ENCODE measurements around the gene AHSP. TPM values are rescaled to one million over a fixed set of nuclear protein-coding genes. Genes with fewer than 3 reads are reported as not detected.
"Not testable (repeated sequence)": the region's sequence is repeated elsewhere in the genome, so short reads cannot be mapped to it uniquely, and the experiment has no call there.

Gene AHSP
- total and polyA plus RNA-seq, 2 donors = 2.0 to 43.8 TPM

DNA sequence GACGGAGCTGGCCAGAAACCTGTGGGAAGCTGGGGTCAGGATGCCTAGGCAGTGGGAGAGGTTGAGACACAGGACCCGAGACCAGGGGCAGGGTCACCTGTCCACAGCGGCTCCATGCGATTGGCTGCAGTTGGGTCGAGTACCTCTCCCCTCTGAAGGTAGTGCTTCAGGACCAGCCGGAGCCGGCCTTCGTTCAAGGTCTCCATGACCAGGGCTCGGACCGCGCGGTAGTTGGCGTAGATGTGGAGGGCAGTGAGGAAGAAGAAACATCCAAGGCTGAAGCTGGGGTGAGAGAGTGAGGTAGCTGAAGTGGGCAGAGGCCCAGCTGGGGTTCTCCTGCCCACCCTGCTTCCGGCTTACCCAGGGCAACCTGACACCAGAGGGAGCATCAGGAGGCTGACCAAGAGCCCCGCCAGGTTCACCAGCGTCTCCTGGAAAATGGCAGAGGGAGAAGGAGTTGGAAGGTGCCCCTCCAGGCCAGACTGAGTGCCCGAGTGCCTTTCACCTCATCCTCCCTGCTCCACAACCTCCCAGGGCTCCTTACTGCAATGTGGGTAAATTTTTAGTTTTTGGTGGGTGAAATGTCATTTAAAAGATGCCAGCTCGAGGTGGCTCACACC, 34.1 kb upstream of the AHSP start:
- peaks cover 24 to 47% of the 10 kb centered on the region in 2 donors for H3K36me3 ChIP-seq (ENCODE audit: control insufficient read depth in 2 of 2, insufficient read depth in 2 of 2, low read length in 1 of 2)
- DNase-seq (ENCODE audit: low read depth in 6 of 9, low spot score in 9 of 9) = no peak

DNA sequence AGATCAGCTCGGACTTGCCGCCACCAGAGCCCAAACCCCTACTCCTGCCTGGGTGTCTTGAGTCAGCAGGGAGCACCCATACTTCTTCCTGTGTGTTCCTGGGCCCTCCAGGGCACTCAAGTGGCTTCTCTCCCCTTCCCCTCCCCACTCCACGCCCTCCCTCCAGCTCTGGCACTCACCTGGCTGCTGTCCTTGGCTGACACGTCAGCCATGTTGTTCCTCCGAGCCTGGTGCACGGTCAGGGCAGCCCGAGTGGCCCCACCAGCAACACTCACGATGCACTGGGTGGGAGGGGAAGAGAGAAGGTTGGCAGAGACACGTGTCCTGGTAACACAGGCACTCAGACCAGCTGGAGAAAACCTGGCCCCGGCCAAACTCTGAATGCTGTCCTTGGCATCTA, 31.0 kb upstream of the AHSP start:
- 98% methylated on average over 10 of the region's 10 CpGs for WGBS
- Histone ChIP-seq H3K36me3 (ENCODE audit: control insufficient read depth in 2 of 2, insufficient read depth in 2 of 2, low read length in 1 of 2) (peaks cover 32 to 45% of the 10 kb centered on the region in 2 donors), H3K4me3 (ENCODE audit: low read length in 2 of 2) (no peak overlapping the region), H3K27me3 (ENCODE audit: control insufficient read depth in 2 of 2, insufficient read depth in 1 of 2, low read length in 1 of 2) (no peaks in the 10 kb centered on the region), H3K4me1 (ENCODE audit: control insufficient read depth in 2 of 2, insufficient read depth in 2 of 2, low read length in 2 of 2) (no peaks in the 10 kb centered on the region), H3K27ac (ENCODE audit: low read depth in 1 of 2, low read length in 1 of 2) (no peak overlapping the region), H3K9me3 (ENCODE audit: control insufficient read depth in 2 of 2, insufficient read depth in 1 of 2, low read length in 1 of 2) (no peaks in the 10 kb centered on the region)
- no peak for DNase-seq (ENCODE audit: low read depth in 6 of 9, low spot score in 9 of 9)

More for the DNA sequence above, 34.1 kb upstream of the AHSP start:
- H3K4me1 ChIP-seq (ENCODE audit: control insufficient read depth in 2 of 2, insufficient read depth in 2 of 2, low read length in 2 of 2) = peaks cover 0 to under 1% of the 10 kb centered on the region in 2 donors
- H3K27me3 ChIP-seq (ENCODE audit: control insufficient read depth in 2 of 2, insufficient read depth in 1 of 2, low read length in 1 of 2) = peaks cover 0 to 4% of the 10 kb centered on the region in 2 donors
- H3K4me3 ChIP-seq (ENCODE audit: low read length in 2 of 2) = no peak overlapping the region
- H3K27ac ChIP-seq (ENCODE audit: low read depth in 1 of 2, low read length in 1 of 2) = no peak overlapping the region
- WGBS = 98% methylated on average over 18 of the region's 18 CpGs
- H3K9me3 ChIP-seq (ENCODE audit: control insufficient read depth in 2 of 2, insufficient read depth in 1 of 2, low read length in 1 of 2) = no peaks in the 10 kb centered on the region

DNA sequence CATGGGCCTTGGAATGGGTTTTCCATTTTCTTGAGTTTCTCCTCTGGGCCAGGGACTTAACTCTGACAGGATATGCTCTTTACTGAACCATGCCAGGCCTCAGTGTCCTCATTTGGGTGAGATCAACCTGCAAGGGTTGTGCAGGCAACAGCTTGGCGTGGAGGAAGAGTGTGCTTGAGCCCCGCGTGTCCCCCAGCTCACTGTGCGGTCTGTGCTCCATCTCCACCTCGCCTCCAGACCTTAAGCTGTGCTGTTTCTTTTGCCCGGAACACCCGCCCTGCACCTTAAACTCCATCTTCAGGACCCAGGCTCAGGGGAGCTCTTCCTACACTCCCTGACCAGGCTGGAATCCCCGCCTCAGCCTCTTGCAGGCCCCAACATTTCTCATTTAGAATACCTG, 29.2 kb upstream of the AHSP start:
- H3K27me3 ChIP-seq (ENCODE audit: control insufficient read depth in 2 of 2, insufficient read depth in 1 of 2, low read length in 1 of 2) = no peaks in the 10 kb centered on the region
- no peak overlapping the region for H3K27ac ChIP-seq (ENCODE audit: low read depth in 1 of 2, low read length in 1 of 2)
- WGBS = 98% methylated on average over 8 of the region's 8 CpGs
- no peaks in the 10 kb centered on the region for H3K9me3 ChIP-seq (ENCODE audit: control insufficient read depth in 2 of 2, insufficient read depth in 1 of 2, low read length in 1 of 2)
- no peak for DNase-seq (ENCODE audit: low read depth in 6 of 9, low spot score in 9 of 9)
- no peaks in the 10 kb centered on the region for H3K4me1 ChIP-seq (ENCODE audit: control insufficient read depth in 2 of 2, insufficient read depth in 2 of 2, low read length in 2 of 2)
- H3K36me3 ChIP-seq (ENCODE audit: control insufficient read depth in 2 of 2, insufficient read depth in 2 of 2, low read length in 1 of 2) = peaks cover 25 to 27% of the 10 kb centered on the region in 2 donors
- H3K4me3 ChIP-seq (ENCODE audit: low read length in 2 of 2) = no peak overlapping the region

DNA sequence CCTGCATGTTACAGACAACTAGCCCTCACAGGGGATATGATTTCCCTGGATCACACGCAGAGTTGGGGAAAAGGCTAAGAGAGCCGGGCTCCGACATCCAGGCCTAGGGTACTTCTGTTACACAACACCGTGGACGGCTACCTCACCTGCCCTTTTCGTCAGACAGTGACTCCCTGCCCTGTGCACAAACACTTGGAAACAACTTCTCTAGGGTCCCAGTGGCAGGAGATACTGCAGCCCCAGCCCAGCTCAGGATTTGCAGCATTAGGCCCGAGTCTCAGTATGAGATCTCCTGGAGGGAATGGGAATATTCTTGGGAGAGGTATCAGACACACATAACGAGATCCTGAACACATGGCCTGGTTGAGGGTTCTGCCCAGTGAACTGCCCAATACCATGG, 27.8 kb upstream of the AHSP start:
- Histone ChIP-seq H3K9me3 (ENCODE audit: control insufficient read depth in 2 of 2, insufficient read depth in 1 of 2, low read length in 1 of 2) (no peaks in the 10 kb centered on the region), H3K27me3 (ENCODE audit: control insufficient read depth in 2 of 2, insufficient read depth in 1 of 2, low read length in 1 of 2) (no peaks in the 10 kb centered on the region), H3K4me1 (ENCODE audit: control insufficient read depth in 2 of 2, insufficient read depth in 2 of 2, low read length in 2 of 2) (no peaks in the 10 kb centered on the region), H3K4me3 (ENCODE audit: low read length in 2 of 2) (no peak overlapping the region), H3K27ac (ENCODE audit: low read depth in 1 of 2, low read length in 1 of 2) (no peak overlapping the region), H3K36me3 (ENCODE audit: control insufficient read depth in 2 of 2, insufficient read depth in 2 of 2, low read length in 1 of 2) (peaks cover 21 to 22% of the 10 kb centered on the region in 2 donors)
- WGBS = 98% methylated on average over 8 of the region's 8 CpGs
- no peak for DNase-seq (ENCODE audit: low read depth in 6 of 9, low spot score in 9 of 9)

DNA sequence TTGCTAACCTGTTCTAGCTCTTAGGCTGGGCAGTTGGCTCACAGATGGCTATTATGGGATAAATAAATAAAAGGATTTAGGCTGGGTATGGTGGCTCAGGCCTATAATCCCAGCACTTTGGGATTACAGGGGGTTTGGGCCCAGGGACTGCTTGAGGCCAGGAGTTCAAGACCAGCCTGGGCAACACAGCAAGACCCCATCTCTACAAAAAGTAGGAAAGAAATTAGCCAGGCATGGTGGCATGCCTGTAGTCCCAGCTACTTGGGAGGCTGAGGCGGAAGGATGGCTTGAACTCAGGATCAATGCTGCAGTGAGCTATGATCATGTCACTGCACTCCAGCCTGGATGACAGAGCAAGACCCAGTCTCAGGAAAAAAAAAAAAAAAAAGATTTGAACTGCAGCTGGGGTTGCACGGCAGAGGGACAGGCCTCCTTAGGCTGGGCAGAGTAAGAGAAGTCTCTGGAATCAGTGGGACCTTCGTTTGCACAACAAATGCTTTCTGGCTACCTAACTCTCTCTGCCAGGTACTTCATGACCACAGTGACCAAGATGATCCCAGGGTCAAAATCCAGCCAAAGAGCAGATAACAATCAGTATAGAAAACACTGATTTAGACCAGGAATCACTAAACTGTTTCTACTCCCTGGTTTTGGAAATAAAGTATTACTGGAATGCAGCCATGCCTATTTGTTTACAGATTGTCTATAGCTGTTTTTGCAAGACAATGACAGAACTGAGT, 26.3 kb upstream of the AHSP start:
- Histone ChIP-seq H3K4me1 (ENCODE audit: control insufficient read depth in 2 of 2, insufficient read depth in 2 of 2, low read length in 2 of 2) (no peaks in the 10 kb centered on the region), H3K9me3 (ENCODE audit: control insufficient read depth in 2 of 2, insufficient read depth in 1 of 2, low read length in 1 of 2) (no peaks in the 10 kb centered on the region), H3K4me3 (ENCODE audit: low read length in 2 of 2) (no peak overlapping the region), H3K27me3 (ENCODE audit: control insufficient read depth in 2 of 2, insufficient read depth in 1 of 2, low read length in 1 of 2) (no peaks in the 10 kb centered on the region), H3K27ac (ENCODE audit: low read depth in 1 of 2, low read length in 1 of 2) (no peak overlapping the region), H3K36me3 (ENCODE audit: control insufficient read depth in 2 of 2, insufficient read depth in 2 of 2, low read length in 1 of 2) (peaks cover 16 to 21% of the 10 kb centered on the region in 2 donors)
- WGBS = 100% methylated on average over 3 of the region's 3 CpGs
- DNase-seq (ENCODE audit: low read depth in 6 of 9, low spot score in 9 of 9) = no peak

DNA sequence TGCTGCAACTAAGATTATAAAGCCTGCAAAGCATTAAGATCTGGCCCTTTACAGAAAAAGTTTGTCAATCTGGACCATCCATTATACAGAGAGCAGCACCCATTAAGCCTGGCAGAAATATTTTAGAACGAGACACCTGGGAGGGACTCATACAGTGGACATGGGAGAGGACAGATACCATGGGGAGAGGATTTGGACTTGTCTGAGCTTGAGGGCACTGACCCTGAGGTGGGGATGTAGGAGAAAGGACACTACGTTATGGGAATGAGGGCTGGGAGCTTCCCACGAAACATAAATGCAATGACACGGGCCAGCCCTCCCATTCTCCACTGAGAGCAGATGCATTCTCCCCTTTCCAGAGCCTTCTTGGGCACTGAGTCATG, 25.7 kb upstream of the AHSP start:
- Histone ChIP-seq H3K4me3 (ENCODE audit: low read length in 2 of 2) (no peak overlapping the region), H3K4me1 (ENCODE audit: control insufficient read depth in 2 of 2, insufficient read depth in 2 of 2, low read length in 2 of 2) (peaks cover 0 to 1% of the 10 kb centered on the region in 2 donors), H3K36me3 (ENCODE audit: control insufficient read depth in 2 of 2, insufficient read depth in 2 of 2, low read length in 1 of 2) (peaks cover 12 to 21% of the 10 kb centered on the region in 2 donors), H3K9me3 (ENCODE audit: control insufficient read depth in 2 of 2, insufficient read depth in 1 of 2, low read length in 1 of 2) (no peaks in the 10 kb centered on the region), H3K27me3 (ENCODE audit: control insufficient read depth in 2 of 2, insufficient read depth in 1 of 2, low read length in 1 of 2) (no peaks in the 10 kb centered on the region), H3K27ac (ENCODE audit: low read depth in 1 of 2, low read length in 1 of 2) (no peak overlapping the region)
- DNase-seq (ENCODE audit: low read depth in 6 of 9, low spot score in 9 of 9) = no peak
- WGBS = 98% methylated on average over 4 of the region's 4 CpGs

DNA sequence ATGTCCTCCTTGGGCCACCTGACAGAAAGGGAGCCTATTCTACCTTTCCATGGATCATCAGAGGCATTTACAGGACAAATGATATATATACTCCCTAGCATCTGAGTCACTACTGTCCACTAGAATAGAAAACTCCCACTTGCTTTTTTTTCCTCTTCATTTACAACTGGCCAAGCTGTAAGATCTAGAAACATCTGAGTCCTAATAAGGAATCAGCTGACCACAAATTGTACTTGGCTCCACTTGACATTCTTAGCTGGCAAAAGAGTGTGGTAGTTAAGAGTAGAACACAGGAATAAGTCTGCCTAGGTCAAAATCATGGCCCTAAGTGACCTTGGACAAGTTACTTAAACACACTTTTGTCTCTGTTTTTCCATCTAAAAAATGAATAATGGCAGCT, 24.7 kb upstream of the AHSP start:
- no peak overlapping the region for H3K27ac ChIP-seq (ENCODE audit: low read depth in 1 of 2, low read length in 1 of 2)
- H3K36me3 ChIP-seq (ENCODE audit: control insufficient read depth in 2 of 2, insufficient read depth in 2 of 2, low read length in 1 of 2) = peaks cover 8 to 13% of the 10 kb centered on the region in 2 donors
- H3K27me3 ChIP-seq (ENCODE audit: control insufficient read depth in 2 of 2, insufficient read depth in 1 of 2, low read length in 1 of 2) = no peaks in the 10 kb centered on the region
- H3K4me3 ChIP-seq (ENCODE audit: low read length in 2 of 2) = no peak overlapping the region
- no peak for DNase-seq (ENCODE audit: low read depth in 6 of 9, low spot score in 9 of 9)
- peaks cover 8 to 9% of the 10 kb centered on the region in 2 donors for H3K4me1 ChIP-seq (ENCODE audit: control insufficient read depth in 2 of 2, insufficient read depth in 2 of 2, low read length in 2 of 2)
- no peaks in the 10 kb centered on the region for H3K9me3 ChIP-seq (ENCODE audit: control insufficient read depth in 2 of 2, insufficient read depth in 1 of 2, low read length in 1 of 2)

DNA sequence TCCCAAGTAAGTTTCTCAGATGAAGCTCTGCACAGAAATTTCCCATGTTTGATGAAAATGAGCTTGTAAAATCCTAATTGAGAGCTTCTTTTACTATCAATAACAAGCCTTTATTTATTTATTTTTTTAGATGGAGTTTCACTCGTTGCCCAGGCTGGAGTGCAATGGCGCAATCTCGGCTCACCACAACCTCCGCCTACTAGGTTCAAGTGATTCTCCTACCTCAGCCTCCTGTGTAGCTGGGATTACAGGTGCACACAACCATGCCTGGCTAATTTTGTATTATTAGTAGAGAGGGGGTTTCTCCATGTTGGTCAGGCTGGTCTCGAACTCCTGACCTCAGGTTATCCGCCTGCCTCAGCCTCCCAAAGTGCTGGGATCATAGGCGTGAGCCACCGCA, 24.1 kb upstream of the AHSP start:
- H3K9me3 ChIP-seq (ENCODE audit: control insufficient read depth in 2 of 2, insufficient read depth in 1 of 2, low read length in 1 of 2); H3K27me3 ChIP-seq (ENCODE audit: control insufficient read depth in 2 of 2, insufficient read depth in 1 of 2, low read length in 1 of 2); H3K27ac ChIP-seq (ENCODE audit: low read depth in 1 of 2, low read length in 1 of 2); H3K4me1 ChIP-seq (ENCODE audit: control insufficient read depth in 2 of 2, insufficient read depth in 2 of 2, low read length in 2 of 2); H3K36me3 ChIP-seq (ENCODE audit: control insufficient read depth in 2 of 2, insufficient read depth in 2 of 2, low read length in 1 of 2); DNase-seq (ENCODE audit: low read depth in 6 of 9, low spot score in 9 of 9); H3K4me3 ChIP-seq (ENCODE audit: low read length in 2 of 2): not testable (repeated sequence)
- WGBS = 98% methylated on average over 8 of the region's 8 CpGs

DNA sequence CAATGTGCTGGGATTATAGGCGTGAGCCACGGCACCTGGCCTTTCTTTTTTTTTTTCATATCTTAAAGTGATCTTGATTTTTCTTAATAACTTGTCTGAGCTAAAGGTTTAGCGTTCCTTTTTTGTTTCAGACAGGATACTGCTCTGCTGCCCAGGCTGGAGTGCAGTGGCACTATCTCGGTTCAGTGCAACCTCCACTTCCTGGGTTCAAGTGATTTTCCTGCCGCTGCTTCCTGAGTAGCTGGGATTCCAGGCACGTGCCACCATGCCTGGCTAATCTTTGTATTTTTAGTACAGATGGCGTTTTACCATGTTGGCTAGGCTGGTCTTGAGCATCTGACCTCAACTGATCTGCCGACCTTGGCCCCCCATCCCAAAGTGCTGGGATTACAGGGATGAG, 23.5 kb upstream of the AHSP start:
- H3K4me1 ChIP-seq (ENCODE audit: control insufficient read depth in 2 of 2, insufficient read depth in 2 of 2, low read length in 2 of 2) = peaks cover 8 to 14% of the 10 kb centered on the region in 2 donors
- no peaks in the 10 kb centered on the region for H3K9me3 ChIP-seq (ENCODE audit: control insufficient read depth in 2 of 2, insufficient read depth in 1 of 2, low read length in 1 of 2)
- peaks cover 3 to 8% of the 10 kb centered on the region in 2 donors for H3K36me3 ChIP-seq (ENCODE audit: control insufficient read depth in 2 of 2, insufficient read depth in 2 of 2, low read length in 1 of 2)
- no peak overlapping the region for H3K4me3 ChIP-seq (ENCODE audit: low read length in 2 of 2)
- no peak overlapping the region for H3K27ac ChIP-seq (ENCODE audit: low read depth in 1 of 2, low read length in 1 of 2)
- no peaks in the 10 kb centered on the region for H3K27me3 ChIP-seq (ENCODE audit: control insufficient read depth in 2 of 2, insufficient read depth in 1 of 2, low read length in 1 of 2)
- DNase-seq (ENCODE audit: low read depth in 6 of 9, low spot score in 9 of 9) = no peak
- 56% methylated on average over 8 of the region's 8 CpGs for WGBS

All from thymus (tissue), 11 donors.